Measurements from ENCODE around the gene HPX.
"Not testable (repeated sequence)": the region's sequence is repeated elsewhere in the genome, so short reads cannot be mapped to it uniquely, and the experiment has no call there.

- TF ChIP-seq JUN (IDR thresholded peaks at IDR 0.05); CTCF (IDR thresholded peaks at IDR 0.05); POLR2A (IDR thresholded peaks at IDR 0.05; ENCODE audit: low read length); EP300 (IDR thresholded peaks at IDR 0.05); HOXA7 (CRISPR knock-in tag; IDR thresholded peaks at IDR 0.05); PHF8 (IDR thresholded peaks at IDR 0.05; ENCODE audit: borderline replicate concordance, low read depth); MAX (IDR thresholded peaks at IDR 0.05); HEYL (CRISPR knock-in tag; IDR thresholded peaks at IDR 0.05); REST (IDR thresholded peaks at IDR 0.05): not testable (repeated sequence)
Observed at GRCh38 chr11:6392251-6392650, 48.5 kb downstream of the HPX start.
